HCT116 (cell line): ENCODE measurements around the gene RBM39. TPM values are rescaled to one million over a fixed set of nuclear protein-coding genes. Genes with fewer than 3 reads are reported as not detected.

Source experiments
- ATAC-seq: fragments of 200-7000 bp; cut with Tn5 transposase; 2 replicates; pipeline ENCODE4 v1.9.1; 2020; ENCODE audit warnings: mild to moderate bottlenecking, moderate library complexity
- BruUV-seq: library from RNA; stranded (reverse); fragments of 400-500 nt; replicated peaks from 2 replicates; lab custom pipeline; 2021; lab: Mats Ljungman, UMichigan
- CTCF ChIA-PET: fragments of 300-600 bp; sonication (Branson Sonifier 250); formaldehyde crosslinking; loops from one replicate; lab custom pipeline; 2021; ENCODE audit warnings: antibody characterized with exemption; lab: Charles Lee
- POLR2A ChIA-PET: fragments of 300-600, 350-600 bp; sonication (Branson Sonifier 250); formaldehyde crosslinking; loops from one replicate; lab custom pipeline; 2021; ENCODE audit warnings: antibody characterized with exemption; lab: Charles Lee
- RAD21 ChIA-PET, 2 experiments: fragments of 300-600 bp; sonication (Branson Sonifier 250); formaldehyde crosslinking; loops; one replicate each; lab custom pipeline; 2023; ENCODE audit warnings: low total read pairs in 2 of 2; ENCODE audit not compliant: uncharacterized antibody in 2 of 2, unreplicated experiment in 2 of 2, low non-redundant PET in 1 of 2; lab: Charles Lee
- DNase-seq: peaks from one replicate; pipeline ENCODE4 v3.0.0-alpha.2; 2010; ENCODE audit warnings: low read depth, low spot score
- H2AFZ ChIP-seq: fragments of 200-600 bp; shearing (Covaris generic), sonication (generic); 2 replicates; pipeline ENCODE4 v1.6.1; 2017; ENCODE audit warnings: low read depth, mixed run types, mixed read lengths, antibody characterized with exemption, low read length; ENCODE audit not compliant: poor library complexity, severe bottlenecking
- H3K27ac ChIP-seq: 2 replicates; pipeline ENCODE4 v1.5.1; 2012; ENCODE audit warnings: low read depth, low read length
- H3K27me3 ChIP-seq: fragments of 200-600 bp; sonication (generic); 2 replicates; pipeline ENCODE4 v1.6.1; 2016; ENCODE audit warnings: mixed run types, low read length, mixed read lengths; ENCODE audit not compliant: insufficient read depth
- H3K36me3 ChIP-seq, 2 experiments: fragments of 200-500 bp in 1 of 2; fragments of 200-600 bp in 1 of 2; sonication (Bioruptor generic) in 1 of 2; sonication (generic) in 1 of 2; 2 replicates each; pipeline versions ENCODE4 v1.5.1 to v1.6.1; 2014 to 2016; ENCODE audit warnings: low read length in 2 of 2, inconsistent platforms in 1 of 2, mixed read lengths in 1 of 2, mixed run types in 1 of 2; ENCODE audit not compliant: insufficient read depth in 2 of 2, control insufficient read depth in 1 of 2
- H3K4me1 ChIP-seq, 2 experiments: fragments of 200-600 bp in 1 of 2; sonication (generic) in 1 of 2; 2 replicates each; pipeline versions ENCODE4 v1.5.1 to v1.6.1; 2012 to 2017; ENCODE audit warnings: low read length in 2 of 2, inconsistent platforms in 1 of 2, mild to moderate bottlenecking in 1 of 2, mixed read lengths in 1 of 2, mixed run types in 1 of 2, moderate library complexity in 1 of 2; ENCODE audit not compliant: insufficient read depth in 2 of 2, control insufficient read depth in 1 of 2
- H3K4me2 ChIP-seq: fragments of 200-600 bp; sonication (generic); 2 replicates; pipeline ENCODE4 v1.6.1; 2017; ENCODE audit warnings: mixed run types, low read length, mixed read lengths
- H3K4me3 ChIP-seq, 2 experiments: fragments of 200-600 bp in 1 of 2; sonication (generic) in 1 of 2; replicated peaks in 1 of 2; 2 replicates each; pipeline ENCODE4 v1.5.1; 2011 to 2016; ENCODE audit warnings: low read length in 2 of 2, control low read depth in 1 of 2, low read depth in 1 of 2, mild to moderate bottlenecking in 1 of 2, mixed read lengths in 1 of 2, mixed run types in 1 of 2
- H3K79me2 ChIP-seq: fragments of 200-600 bp; sonication (generic); 2 replicates; pipeline ENCODE4 v1.6.1; 2017; ENCODE audit warnings: mild to moderate bottlenecking, mixed run types, low read length, moderate library complexity, mixed read lengths; ENCODE audit not compliant: insufficient read depth
- H3K9ac ChIP-seq: fragments of 200-600 bp; sonication (generic); 2 replicates; pipeline ENCODE4 v1.6.1; 2016; ENCODE audit warnings: low read length, mixed read lengths
- H3K9me2 ChIP-seq: fragments of 200-600 bp; sonication (generic), shearing (Covaris generic); 2 replicates; pipeline ENCODE4 v1.6.1; 2017; ENCODE audit warnings: mixed run types, mild to moderate bottlenecking, moderate library complexity; ENCODE audit not compliant: insufficient read depth
- H3K9me3 ChIP-seq, 2 experiments: fragments of 200-500 bp in 1 of 2; fragments of 200-600 bp in 1 of 2; sonication (Bioruptor generic) in 1 of 2; sonication (generic) in 1 of 2; 2 replicates each; pipeline ENCODE4 v1.6.1; 2014 to 2017; ENCODE audit warnings: low read length in 2 of 2, mixed read lengths in 2 of 2, inconsistent platforms in 1 of 2, low read depth in 1 of 2, mild to moderate bottlenecking in 1 of 2, mixed run types in 1 of 2, moderate library complexity in 1 of 2; ENCODE audit not compliant: control insufficient read depth in 1 of 2, insufficient read depth in 1 of 2
- H4K20me1 ChIP-seq: fragments of 200-600 bp; sonication (generic), shearing (Covaris generic); 2 replicates; pipeline ENCODE4 v1.6.1; 2017; ENCODE audit warnings: mixed run types, mild to moderate bottlenecking, moderate library complexity; ENCODE audit not compliant: insufficient read depth
- ATF3 ChIP-seq: IDR thresholded peaks from 2 replicates; pipeline ENCODE4 v1.6.1; 2012
- CBX3 ChIP-seq: IDR thresholded peaks from 2 replicates; pipeline ENCODE4 v1.6.1; 2012; ENCODE audit warnings: low read depth
- CEBPB ChIP-seq: IDR thresholded peaks from 2 replicates; pipeline ENCODE4 v1.6.1; 2012; ENCODE audit warnings: low read depth
- ELF1 ChIP-seq: IDR thresholded peaks from 2 replicates; pipeline ENCODE4 v1.6.1; 2012; ENCODE audit warnings: low read depth, borderline replicate concordance
- EZH2 ChIP-seq: fragments of 200-600 bp; sonication (generic); IDR thresholded peaks from 2 replicates; pipeline ENCODE4 v1.6.1; 2017; ENCODE audit warnings: antibody characterized with exemption, mixed run types
- EZH2phosphoT487 ChIP-seq: fragments of 200-600 bp; IDR thresholded peaks from 2 replicates; pipeline ENCODE4 v1.6.1; 2018; ENCODE audit warnings: antibody characterized with exemption, borderline replicate concordance
- JUND ChIP-seq: IDR thresholded peaks from 2 replicates; pipeline ENCODE4 v1.6.1; 2012
- POLR2A ChIP-seq: IDR thresholded peaks from 2 replicates; pipeline ENCODE4 v1.7.0; 2011; ENCODE audit warnings: borderline replicate concordance; ENCODE audit not compliant: insufficient read depth, insufficient read length; ENCODE audit errors: extremely low read depth
- POLR2AphosphoS5 ChIP-seq: IDR thresholded peaks from 2 replicates; pipeline ENCODE4 v1.6.1; 2011; ENCODE audit warnings: mild to moderate bottlenecking, low read depth, low read length, moderate library complexity
- RAD21 ChIP-seq: IDR thresholded peaks from 2 replicates; pipeline ENCODE4 v1.6.1; 2012; ENCODE audit warnings: low read depth, mild to moderate bottlenecking
- SIN3A ChIP-seq: IDR thresholded peaks from 2 replicates; pipeline ENCODE4 v1.6.1; 2012; ENCODE audit warnings: low read depth
- SP1 ChIP-seq: IDR thresholded peaks from 2 replicates; pipeline ENCODE4 v1.6.1; 2012; ENCODE audit warnings: low read depth
- SRF ChIP-seq: IDR thresholded peaks from 2 replicates; pipeline ENCODE4 v1.6.1; 2012; ENCODE audit warnings: low read depth
- TCF7L2 ChIP-seq: IDR thresholded peaks from 2 replicates; pipeline ENCODE4 v1.7.0; 2011; ENCODE audit warnings: borderline replicate concordance, inconsistent platforms; ENCODE audit not compliant: insufficient read depth, insufficient read length; ENCODE audit errors: extremely low read depth
- YY1 ChIP-seq: IDR thresholded peaks from 2 replicates; pipeline ENCODE4 v1.6.1; 2011; ENCODE audit warnings: low read length, low read depth, moderate library complexity, mild to moderate bottlenecking; ENCODE audit not compliant: insufficient replicate concordance; ENCODE audit errors: extremely low read depth
- ZFX ChIP-seq: fragments of 450-650 bp; IDR thresholded peaks from 2 replicates; pipeline ENCODE4 v1.6.1; 2017
- ZNF274 ChIP-seq: fragments of 200-500 bp; sonication (Bioruptor generic); IDR thresholded peaks from 2 replicates; pipeline ENCODE4 v1.6.1; 2014; ENCODE audit warnings: mild to moderate bottlenecking, low read depth, low read length, inconsistent platforms
- intact Hi-C: fragments of 100-400 bp; cut with micrococcal nuclease; formaldehyde crosslinking; loops from 2 replicates; pipeline ENCODE4 v1.10.0; 2022
- total RNA-seq: library from RNA; stranded (reverse); gene quantifications from one replicate; pipeline ENCODE4 v1.2.1, GENCODE V29; 2021; ENCODE audit not compliant: unreplicated experiment
- TF ChIP-seq, protein P1 (sequence below): IDR thresholded peaks from 2 replicates; pipeline ENCODE4 v1.6.1; 2012
- TF ChIP-seq, protein P2 (sequence below): IDR thresholded peaks from 2 replicates; pipeline ENCODE4 v1.6.1; 2011; ENCODE audit warnings: mild to moderate bottlenecking, low read length, moderate library complexity; ENCODE audit not compliant: insufficient replicate concordance; ENCODE audit errors: extremely low read depth

The RBM39 gene
- total RNA-seq, 1 experiment from 2014 or later: 234 TPM

DNA sequence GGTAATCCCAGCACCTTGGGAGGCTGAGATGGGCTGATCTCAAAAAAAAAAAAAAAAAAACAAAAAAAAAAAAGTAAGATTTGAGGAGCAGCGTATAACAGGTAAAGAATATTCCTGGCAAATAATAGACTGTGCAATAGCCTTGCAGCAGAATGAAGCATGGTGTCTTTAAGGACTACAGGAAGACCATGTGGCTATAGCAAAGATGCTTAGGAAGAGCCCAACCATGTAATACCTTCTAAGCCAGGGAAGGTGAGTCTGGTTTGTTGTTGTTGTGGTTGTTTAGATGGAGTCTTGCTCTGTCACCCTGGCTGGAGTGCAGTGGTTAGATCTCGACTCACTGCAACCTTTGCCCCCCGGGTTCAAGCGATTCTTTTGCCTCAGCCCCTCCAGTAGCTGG is 14.3 kb upstream of the RBM39 start:
- TF ChIP-seq, protein P1, sequence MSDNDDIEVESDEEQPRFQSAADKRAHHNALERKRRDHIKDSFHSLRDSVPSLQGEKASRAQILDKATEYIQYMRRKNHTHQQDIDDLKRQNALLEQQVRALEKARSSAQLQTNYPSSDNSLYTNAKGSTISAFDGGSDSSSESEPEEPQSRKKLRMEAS: no peak
- TF ChIP-seq ELF1 (no peak), POLR2AphosphoS5 (no peak), EZH2 (no peak), POLR2A (no peak), RAD21 (no peak), EZH2phosphoT487 (no peak), ZFX (no peak), SP1 (no peak), JUND (no peak), TCF7L2 (no peak), CEBPB (no peak), SIN3A (no peak), SRF (no peak), YY1 (no peak), CBX3 (no peak), ATF3 (no peak), ZNF274 (no peak)
- TF ChIP-seq, protein P2, sequence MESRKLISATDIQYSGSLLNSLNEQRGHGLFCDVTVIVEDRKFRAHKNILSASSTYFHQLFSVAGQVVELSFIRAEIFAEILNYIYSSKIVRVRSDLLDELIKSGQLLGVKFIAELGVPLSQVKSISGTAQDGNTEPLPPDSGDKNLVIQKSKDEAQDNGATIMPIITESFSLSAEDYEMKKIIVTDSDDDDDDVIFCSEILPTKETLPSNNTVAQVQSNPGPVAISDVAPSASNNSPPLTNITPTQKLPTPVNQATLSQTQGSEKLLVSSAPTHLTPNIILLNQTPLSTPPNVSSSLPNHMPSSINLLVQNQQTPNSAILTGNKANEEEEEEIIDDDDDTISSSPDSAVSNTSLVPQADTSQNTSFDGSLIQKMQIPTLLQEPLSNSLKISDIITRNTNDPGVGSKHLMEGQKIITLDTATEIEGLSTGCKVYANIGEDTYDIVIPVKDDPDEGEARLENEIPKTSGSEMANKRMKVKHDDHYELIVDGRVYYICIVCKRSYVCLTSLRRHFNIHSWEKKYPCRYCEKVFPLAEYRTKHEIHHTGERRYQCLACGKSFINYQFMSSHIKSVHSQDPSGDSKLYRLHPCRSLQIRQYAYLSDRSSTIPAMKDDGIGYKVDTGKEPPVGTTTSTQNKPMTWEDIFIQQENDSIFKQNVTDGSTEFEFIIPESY: no peak
- no TSS peak for BruUV-seq
- peaks cover 2 to 19% of the 10 kb centered on the region in 2 experiments; a peak in 2 of 4 replicates for H3K4me1 ChIP-seq
- H3K9me3 ChIP-seq: no peaks in the 10 kb centered on the region
- ATAC-seq (no peak), DNase-seq (no peak)
- H3K79me2 ChIP-seq: no peaks in the 10 kb centered on the region
- H3K4me2 ChIP-seq: no peak overlapping the region
- no peak overlapping the region for H3K4me3 ChIP-seq
- no peaks in the 10 kb centered on the region for H3K36me3 ChIP-seq
- RAD21 ChIA-PET: no interaction called here
- no peaks in the 10 kb centered on the region for H3K9me2 ChIP-seq
- H3K27me3 ChIP-seq: no peaks in the 10 kb centered on the region
- no peaks in the 10 kb centered on the region for H4K20me1 ChIP-seq
- no peak overlapping the region for H2AFZ ChIP-seq
- no peak overlapping the region for H3K9ac ChIP-seq
- CTCF ChIA-PET: interaction anchor here (0.7 kb wide), 1 partner anchor 973 kb away, joined by 3 read pairs; no protein-coding TSS in a partner anchor
- H3K27ac ChIP-seq: no peak overlapping the region
- POLR2A ChIA-PET: no interaction called here
- intact Hi-C loops: no loop called here
